Caki2 (cell line): ENCODE data around the gene MORN3. TPM values are rescaled to one million over a fixed set of nuclear protein-coding genes. Genes with fewer than 3 reads are reported as not detected.
"Not testable (repeated sequence)": the region's sequence is repeated elsewhere in the genome, so short reads cannot be mapped to it uniquely, and the experiment has no call there.

Experiments
- DNase-seq: peaks from one replicate; pipeline ENCODE4 v3.0.0-alpha.2; 2015; ENCODE audit warnings: low read depth
- in situ Hi-C: cut with HindIII; loops from 2 replicates; pipeline ENCODE4 v1.10.0; 2016; ENCODE audit warnings: low sequenced_read_pairs, low pct_unique_long_range_greater_than_20kb, mixed read lengths
- total RNA-seq: library from RNA; depleted of rRNA; stranded (reverse); fragments of >200 nt; shearing (Covaris generic); gene quantifications from 2 replicates; pipeline ENCODE4 v1.2.3, GENCODE V29; 2014; ENCODE audit warnings: low replicate concordance

The MORN3 gene
- total RNA-seq, 1 experiment from 2014 or later: 0.88 TPM

DNA sequence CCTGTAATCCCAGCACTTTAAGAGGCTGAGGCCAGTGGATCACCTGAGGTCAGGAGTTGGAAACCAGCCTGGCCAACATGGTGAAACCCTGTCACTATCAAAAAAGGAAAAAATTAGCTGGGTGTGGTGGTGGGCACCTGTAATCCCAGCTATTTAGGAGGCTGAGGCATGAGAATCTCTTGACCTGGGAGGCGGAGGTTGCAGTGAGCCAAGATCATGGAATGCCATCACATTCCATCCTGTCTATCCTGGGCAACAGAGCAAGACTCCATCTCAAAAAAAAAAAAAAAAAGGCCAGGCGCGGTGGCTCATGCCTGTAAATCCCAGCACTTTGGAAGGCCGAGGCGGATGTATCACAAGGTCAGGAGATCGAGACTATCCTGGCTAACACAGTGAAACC is 28.4 kb upstream of the MORN3 start:
- in situ Hi-C loops, DNase-seq: not testable (repeated sequence)

DNA sequence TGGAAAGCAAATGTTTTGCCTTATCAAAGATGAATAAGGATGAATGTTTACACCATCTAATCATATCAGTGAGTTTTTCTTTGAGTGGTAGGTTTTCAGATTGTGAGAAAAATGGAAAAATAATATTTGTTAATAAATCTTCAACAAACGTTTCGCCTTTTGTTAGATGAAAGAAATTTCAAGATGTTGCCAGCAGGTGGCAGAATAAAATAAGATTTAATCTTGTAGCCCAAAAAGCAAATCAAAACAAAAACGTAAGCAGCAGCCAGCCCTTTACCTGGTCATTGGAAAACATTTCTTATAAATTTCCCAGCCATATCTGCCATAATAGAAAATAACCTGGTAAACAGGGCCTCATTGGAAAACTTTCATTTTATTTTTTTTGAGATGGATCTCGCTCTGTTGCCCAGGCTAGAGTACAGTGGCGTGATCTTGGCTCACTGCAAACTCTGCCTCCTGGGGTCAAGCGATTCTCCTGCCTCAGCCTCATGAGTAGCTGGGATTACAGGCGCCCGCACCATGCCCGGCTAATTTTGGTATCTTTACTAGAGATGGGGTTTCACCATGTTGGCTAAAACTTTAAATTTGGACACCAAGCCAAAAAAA is 27.7 kb upstream of the MORN3 start:
- in situ Hi-C loops: no loop called here
- DNase-seq: peak; percentile 46

- in situ Hi-C loops: no loop called here
Measured at GRCh38 chr12:121693155-121693687, 23.8 kb upstream of the MORN3 start.

GRCh38 chr12:121692744-121693143 is 23.3 kb upstream of the MORN3 start:
- in situ Hi-C loops, DNase-seq: not testable (repeated sequence)

More at GRCh38 chr12:121693155-121693687, 23.8 kb upstream of the MORN3 start:
- no peak for DNase-seq

- in situ Hi-C loops: no loop called here
- no peak for DNase-seq
Measured at GRCh38 chr12:121689430-121689829, 20.0 kb upstream of the MORN3 start.

GRCh38 chr12:121688966-121689365 is 19.5 kb upstream of the MORN3 start:
- in situ Hi-C loops: no loop called here

DNA sequence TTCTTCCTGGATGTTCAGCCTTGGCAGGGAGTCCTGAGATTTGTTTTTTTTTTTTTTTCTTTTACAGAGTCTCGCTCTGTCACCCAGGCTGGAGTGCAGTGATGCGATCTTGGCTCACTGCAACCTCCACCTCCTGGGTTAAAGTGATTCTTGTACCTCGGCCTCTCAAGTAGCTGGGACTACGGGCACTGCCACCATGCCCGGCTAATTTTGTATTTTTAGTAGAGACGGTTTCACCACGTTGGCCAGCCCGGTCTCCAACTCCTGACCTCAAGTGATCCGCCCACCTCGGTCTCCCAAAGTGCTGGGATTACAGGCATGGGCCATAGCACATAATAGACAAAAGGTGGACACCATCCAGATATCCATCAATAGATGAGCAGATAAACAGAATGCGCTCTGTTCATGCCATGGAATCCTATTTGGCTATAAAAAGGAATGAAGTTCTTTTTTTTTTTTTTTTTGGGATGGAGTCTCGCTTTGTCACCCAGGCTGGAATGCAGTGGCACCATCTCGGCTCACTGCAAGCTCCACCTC is 10.3 kb upstream of the MORN3 start:
- in situ Hi-C loops, DNase-seq: not testable (repeated sequence)

More at GRCh38 chr12:121688966-121689365, 19.5 kb upstream of the MORN3 start:
- no peak for DNase-seq

GRCh38 chr12:121678716-121679300 is 9.4 kb upstream of the MORN3 start:
- in situ Hi-C loops: no loop called here
- no peak for DNase-seq

- no peak for DNase-seq
- in situ Hi-C loops: no loop called here
Measured at GRCh38 chr12:121678305-121678704, 8.9 kb upstream of the MORN3 start.

DNA sequence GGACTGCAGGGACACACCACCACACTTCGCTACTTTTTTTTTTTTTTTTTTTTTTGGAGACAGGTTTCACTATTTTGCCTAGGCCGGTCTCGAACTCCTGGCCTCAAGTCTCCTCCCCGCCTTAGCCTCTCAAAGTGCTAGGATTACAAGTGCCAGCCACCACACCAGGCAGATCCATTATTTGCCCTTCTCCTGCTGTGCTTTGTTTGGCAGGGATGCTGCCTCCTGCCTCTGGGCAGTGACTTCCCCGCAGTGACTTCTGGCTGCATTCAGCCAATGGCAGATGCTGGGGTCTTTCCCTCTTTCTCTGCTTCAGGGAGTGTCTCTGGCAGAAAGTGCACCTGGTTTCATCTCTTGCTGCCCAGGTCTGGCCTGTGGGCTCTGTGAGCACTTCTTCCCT is 6.7 kb upstream of the MORN3 start:
- no peak for DNase-seq
- in situ Hi-C loops: no loop called here

- DNase-seq: no peak
Measured at GRCh38 chr12:121673013-121673511, 3.6 kb upstream of the MORN3 start.

DNA sequence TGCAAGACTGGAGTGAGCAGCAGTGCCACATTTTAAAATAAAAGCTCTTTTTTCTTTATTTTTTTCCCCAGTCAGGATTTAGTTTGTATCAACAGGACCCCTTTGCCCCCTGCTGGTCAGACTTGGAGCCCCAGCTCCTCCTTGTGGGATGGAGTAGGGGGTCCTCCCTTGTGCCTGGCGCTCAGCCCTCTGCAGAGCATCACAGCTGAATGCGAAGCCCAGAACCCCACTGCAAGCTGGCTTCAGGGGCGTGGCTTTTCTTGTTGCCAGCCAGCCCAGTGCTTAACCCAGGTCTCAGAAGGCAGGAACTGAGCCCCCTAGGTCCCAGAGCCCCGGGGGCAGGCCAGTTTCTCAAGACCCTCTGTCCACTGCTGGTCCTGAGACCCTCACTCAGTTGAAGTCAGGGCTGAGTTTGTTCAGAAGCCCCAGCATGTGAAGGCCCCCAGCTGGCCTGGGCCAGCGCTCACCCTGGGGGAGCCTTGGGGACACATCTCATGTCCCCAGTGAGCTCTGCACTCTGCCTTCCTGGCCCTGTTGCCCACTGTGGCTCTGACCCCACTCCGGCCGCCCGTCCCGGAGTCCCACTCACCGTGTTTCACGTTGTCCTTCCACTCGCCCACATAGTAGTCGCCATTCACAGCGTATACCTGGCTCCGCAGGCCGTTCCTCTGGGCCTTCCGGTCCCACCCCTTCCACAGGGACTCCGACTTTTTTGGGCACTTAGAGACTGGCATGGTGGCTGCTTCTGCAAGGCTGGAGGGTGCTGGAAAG is 519 bp downstream of the MORN3 start:
- in situ Hi-C loops: no loop called here
- DNase-seq: no peak

More at GRCh38 chr12:121673013-121673511, 3.6 kb upstream of the MORN3 start:
- in situ Hi-C loops: no loop called here

DNA sequence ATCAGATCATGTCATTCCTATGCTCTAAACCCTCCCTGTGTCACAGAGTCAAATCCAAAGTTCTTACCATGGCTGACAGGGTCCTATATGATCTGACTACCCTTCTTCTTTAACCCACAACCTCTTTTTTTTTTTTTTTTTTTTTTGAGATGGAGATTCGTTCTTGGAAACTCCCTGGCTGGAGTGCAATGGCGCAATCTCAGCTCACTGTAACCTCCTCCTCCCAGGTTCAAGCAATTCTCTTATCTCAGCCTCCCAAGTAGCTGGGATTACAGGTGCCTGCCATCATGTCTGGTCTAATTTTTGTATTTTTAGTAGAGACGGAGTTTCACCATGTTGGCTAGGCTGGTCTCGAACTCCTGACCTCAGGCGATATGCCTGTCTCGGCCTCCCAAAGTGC is 2.6 kb downstream of the MORN3 start:
- in situ Hi-C loops, DNase-seq: not testable (repeated sequence)

DNA sequence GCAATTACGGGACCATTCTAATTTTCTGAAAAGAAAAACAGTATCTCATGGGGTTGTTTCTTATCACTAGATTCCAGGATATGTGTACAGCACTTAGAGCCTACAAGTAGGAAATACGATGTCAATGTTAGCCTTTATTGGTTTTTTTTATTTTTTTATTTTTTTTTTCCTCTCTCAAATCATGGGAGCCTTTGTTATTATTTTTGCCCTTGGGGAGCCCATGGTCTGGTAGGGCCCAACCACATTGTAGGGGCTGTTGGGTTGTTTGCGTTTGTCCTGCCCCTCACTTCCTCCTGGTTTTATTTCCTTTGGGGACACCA is 5.9 kb downstream of the MORN3 start:
- DNase-seq: no peak

GRCh38 chr12:121661353-121662105 is 7.9 kb downstream of the MORN3 start:
- in situ Hi-C loops, DNase-seq: not testable (repeated sequence)

More for the DNA sequence above, 5.9 kb downstream of the MORN3 start:
- in situ Hi-C loops: no loop called here

GRCh38 chr12:121657305-121658008 is 12.0 kb downstream of the MORN3 start:
- in situ Hi-C loops: no loop called here
- DNase-seq: peak; percentile 55

DNA sequence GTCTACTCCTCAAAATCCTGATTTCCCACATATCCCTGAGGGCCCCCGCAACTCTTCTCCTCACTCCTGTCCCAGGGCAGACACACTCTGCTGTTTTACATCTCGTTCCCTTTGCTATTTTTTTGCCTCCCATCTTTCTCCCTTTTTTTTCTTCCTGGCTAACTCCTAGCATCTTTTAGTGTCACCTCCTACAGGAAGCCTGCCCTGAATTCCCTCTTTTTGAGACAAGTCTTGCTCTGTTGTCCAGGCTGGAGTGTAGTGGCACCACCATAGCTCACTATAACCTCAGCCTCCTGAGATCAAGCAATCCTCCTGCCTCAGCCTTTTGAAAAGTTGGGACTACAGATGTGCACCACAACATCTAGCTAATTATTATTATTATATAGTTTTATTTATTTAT is 13.3 kb downstream of the MORN3 start:
- in situ Hi-C loops: no loop called here
- DNase-seq: no peak

DNA sequence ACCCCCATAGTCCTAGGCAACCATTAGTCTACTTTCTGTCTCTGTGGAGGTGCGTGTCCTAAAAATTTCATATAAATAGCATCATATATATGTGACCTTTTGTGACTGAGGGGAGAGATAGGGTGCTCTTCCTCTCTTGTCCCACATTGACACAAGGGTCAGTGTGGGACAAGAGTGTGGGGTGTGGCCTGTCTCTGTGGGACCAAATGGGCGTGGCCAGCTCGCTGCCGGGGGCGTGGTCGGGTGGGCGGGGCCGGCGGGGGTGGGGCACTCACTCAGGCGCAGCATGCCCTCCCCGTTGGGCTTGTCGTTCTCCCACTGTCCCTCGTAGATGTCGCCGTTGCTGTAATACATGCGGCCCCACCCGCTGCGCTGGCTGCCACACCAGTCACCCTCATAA is 15.5 kb downstream of the MORN3 start:
- DNase-seq: no peak
- in situ Hi-C loops: no loop called here
